Measurements from ENCODE around the gene BLM.

DNA sequence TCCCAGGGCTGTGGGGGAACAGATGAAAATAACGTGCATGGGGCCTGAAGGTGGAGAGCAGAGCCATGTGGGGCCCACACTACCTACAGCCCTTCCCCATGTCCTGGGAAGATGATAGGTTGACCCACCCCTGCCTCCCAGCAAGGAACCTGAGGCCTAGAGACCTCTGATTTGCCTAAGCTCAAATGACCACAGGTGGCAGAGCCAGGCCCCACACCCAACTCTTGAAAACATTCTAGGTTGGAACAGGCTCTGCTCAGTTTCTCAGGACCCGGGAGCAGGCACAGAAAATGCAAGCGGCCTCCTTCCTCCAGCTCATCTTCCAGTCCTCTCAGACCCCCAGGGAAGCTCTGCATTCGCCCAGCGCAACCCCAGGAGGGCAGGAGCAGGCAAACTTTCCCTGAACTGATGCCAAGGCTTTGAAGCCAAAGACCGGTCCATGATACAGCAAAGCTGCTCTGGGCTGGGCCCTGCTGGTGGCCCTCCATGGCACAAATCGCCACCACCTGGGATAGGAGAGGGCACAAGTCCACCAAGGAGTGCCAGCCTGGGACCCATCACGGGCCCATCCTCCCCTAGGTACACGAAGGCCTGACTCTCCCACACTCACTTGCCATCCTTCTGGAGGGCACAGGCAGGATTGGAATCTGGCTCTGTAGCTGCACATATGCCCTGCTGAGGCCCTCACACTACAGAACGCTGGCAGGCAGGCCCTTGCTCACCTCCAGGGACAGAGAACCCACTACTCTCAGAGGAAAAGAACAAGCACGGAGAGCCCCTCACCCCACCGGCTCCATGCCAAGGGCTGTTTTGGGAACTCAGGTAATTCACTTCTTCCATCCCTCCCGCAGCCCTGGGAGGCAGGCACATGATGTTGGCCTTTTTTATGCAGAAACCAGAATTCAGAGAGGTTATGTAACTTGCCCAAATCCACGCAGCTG is 100.2 kb downstream of the BLM start:
- TF ChIP-seq HDAC6 (IDR thresholded peaks at IDR 0.05; ENCODE audit: low read depth, low read length) = no peak
- TF ChIP-seq POLR2A (IDR thresholded peaks at IDR 0.05; ENCODE audit: insufficient read depth in 1 of 2, low read depth in 2 of 2, low read length in 2 of 2) = no peak
- TF ChIP-seq TCF7L2 (IDR thresholded peaks at IDR 0.05; ENCODE audit: low read depth, low read length) = no peak
- no peak for TF ChIP-seq HDAC2 (CRISPR knock-in tag; IDR thresholded peaks at IDR 0.05)
- no peak for TF ChIP-seq ZNF484 (CRISPR knock-in tag; IDR thresholded peaks at IDR 0.05; ENCODE audit: borderline replicate concordance, low read depth)
- no peak for TF ChIP-seq KDM3A (CRISPR knock-in tag; IDR thresholded peaks at IDR 0.05; ENCODE audit: low read depth)

Measured in HepG2 (cell line).